Measurements from ENCODE around the gene SURF1. TPM values are rescaled to one million over a fixed set of nuclear protein-coding genes. Genes with fewer than 3 reads are reported as not detected.

Gene SURF1
- total RNA-seq, 1 donor from 2014 or later: 36.2 TPM

DNA sequence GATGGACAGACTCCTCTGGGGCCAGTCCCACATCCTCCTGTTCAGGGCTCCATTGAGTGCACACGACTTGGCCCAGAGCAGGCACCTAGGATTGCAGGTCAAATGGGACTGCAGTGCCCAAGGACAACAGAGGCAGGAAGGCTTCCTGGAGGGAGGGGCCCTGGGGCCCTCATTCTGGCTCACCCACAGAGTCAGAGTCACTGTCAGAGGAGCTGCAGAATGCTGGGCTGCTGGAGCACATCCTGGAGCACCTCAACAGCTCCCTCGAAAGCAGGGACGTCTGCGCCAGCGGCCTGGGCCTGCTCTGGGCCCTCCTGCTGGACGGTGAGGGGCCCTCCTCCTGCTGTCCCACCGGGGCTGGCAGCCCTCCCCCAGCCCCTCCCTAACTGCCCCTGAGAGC lies 46.4 kb upstream of the SURF1 start:
- no peaks in the 10 kb centered on the region for H3K9me3 Mint-ChIP-seq (ENCODE audit: unreplicated experiment)
- H3K4me3 Mint-ChIP-seq (ENCODE audit: unreplicated experiment): no peak overlapping the region
- peaks cover 2% of the 10 kb centered on the region for H3K4me1 Mint-ChIP-seq (ENCODE audit: unreplicated experiment)
- no peak for DNase-seq (ENCODE audit: extremely low spot score, unreplicated experiment)
- peaks cover under 1% of the 10 kb centered on the region for H3K27me3 Mint-ChIP-seq (ENCODE audit: unreplicated experiment)
- TF ChIP-seq, protein P1, sequence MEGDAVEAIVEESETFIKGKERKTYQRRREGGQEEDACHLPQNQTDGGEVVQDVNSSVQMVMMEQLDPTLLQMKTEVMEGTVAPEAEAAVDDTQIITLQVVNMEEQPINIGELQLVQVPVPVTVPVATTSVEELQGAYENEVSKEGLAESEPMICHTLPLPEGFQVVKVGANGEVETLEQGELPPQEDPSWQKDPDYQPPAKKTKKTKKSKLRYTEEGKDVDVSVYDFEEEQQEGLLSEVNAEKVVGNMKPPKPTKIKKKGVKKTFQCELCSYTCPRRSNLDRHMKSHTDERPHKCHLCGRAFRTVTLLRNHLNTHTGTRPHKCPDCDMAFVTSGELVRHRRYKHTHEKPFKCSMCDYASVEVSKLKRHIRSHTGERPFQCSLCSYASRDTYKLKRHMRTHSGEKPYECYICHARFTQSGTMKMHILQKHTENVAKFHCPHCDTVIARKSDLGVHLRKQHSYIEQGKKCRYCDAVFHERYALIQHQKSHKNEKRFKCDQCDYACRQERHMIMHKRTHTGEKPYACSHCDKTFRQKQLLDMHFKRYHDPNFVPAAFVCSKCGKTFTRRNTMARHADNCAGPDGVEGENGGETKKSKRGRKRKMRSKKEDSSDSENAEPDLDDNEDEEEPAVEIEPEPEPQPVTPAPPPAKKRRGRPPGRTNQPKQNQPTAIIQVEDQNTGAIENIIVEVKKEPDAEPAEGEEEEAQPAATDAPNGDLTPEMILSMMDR (IDR thresholded peaks at IDR 0.05): no peak
- peaks cover 21% of the 10 kb centered on the region for H3K36me3 Mint-ChIP-seq (ENCODE audit: unreplicated experiment)
- H3K27ac Mint-ChIP-seq (ENCODE audit: unreplicated experiment): no peak overlapping the region

DNA sequence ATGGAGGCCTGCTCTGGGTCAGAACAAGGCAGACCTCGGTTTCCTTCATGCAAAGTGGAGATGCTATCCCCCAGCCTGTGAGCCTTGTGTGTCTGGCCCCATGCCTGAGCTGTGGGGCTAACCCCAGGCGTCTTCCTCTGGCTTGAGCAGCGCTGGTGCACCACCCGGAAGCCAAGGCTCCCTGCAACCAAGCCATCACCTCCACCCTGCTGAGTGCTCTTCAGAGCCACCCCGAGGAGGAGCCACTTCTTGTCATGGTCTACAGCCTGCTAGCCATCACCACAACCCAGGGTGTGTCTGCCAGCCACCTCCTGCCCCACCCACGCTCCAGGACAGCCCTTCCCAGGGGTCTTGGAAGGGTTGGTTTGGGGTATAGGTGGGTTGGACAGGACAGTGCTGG lies 45.3 kb upstream of the SURF1 start:
- peaks cover 6% of the 10 kb centered on the region for H3K27me3 Mint-ChIP-seq (ENCODE audit: unreplicated experiment)
- H3K4me1 Mint-ChIP-seq (ENCODE audit: unreplicated experiment): peaks cover 2% of the 10 kb centered on the region
- H3K9me3 Mint-ChIP-seq (ENCODE audit: unreplicated experiment): no peaks in the 10 kb centered on the region
- H3K4me3 Mint-ChIP-seq (ENCODE audit: unreplicated experiment): no peak overlapping the region
- no peak for DNase-seq (ENCODE audit: extremely low spot score, unreplicated experiment)
- H3K36me3 Mint-ChIP-seq (ENCODE audit: unreplicated experiment): peaks cover 17% of the 10 kb centered on the region
- TF ChIP-seq, protein P1 (IDR thresholded peaks at IDR 0.05): no peak
- H3K27ac Mint-ChIP-seq (ENCODE audit: unreplicated experiment): no peak overlapping the region

DNA sequence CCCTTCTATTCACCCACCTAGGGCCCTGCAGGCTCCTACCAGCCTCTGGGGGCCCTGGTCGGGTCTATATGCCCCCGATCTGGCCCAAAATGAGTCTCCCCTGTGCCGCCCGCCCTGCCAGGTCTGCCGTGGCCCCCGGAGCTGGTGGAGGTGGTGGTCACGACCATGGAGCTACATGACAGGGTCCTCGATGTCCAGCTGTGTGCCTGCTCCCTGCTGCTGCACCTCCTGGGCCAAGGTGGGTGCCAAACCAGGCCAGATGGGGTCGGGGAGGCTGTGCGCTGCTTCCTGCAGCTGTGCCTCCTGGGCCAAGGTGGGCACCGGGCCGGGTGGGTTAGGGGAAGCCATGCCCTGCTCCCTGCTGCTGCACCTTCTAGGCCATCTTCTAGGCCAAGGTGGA lies 44.0 kb upstream of the SURF1 start:
- H3K27ac Mint-ChIP-seq (ENCODE audit: unreplicated experiment): no peak overlapping the region
- DNase-seq (ENCODE audit: extremely low spot score, unreplicated experiment): no peak
- peaks cover 4% of the 10 kb centered on the region for H3K36me3 Mint-ChIP-seq (ENCODE audit: unreplicated experiment)
- no peak overlapping the region for H3K4me3 Mint-ChIP-seq (ENCODE audit: unreplicated experiment)
- TF ChIP-seq, protein P1 (IDR thresholded peaks at IDR 0.05): no peak
- H3K27me3 Mint-ChIP-seq (ENCODE audit: unreplicated experiment): peaks cover 12% of the 10 kb centered on the region
- H3K9me3 Mint-ChIP-seq (ENCODE audit: unreplicated experiment): no peaks in the 10 kb centered on the region
- peaks cover 2% of the 10 kb centered on the region for H3K4me1 Mint-ChIP-seq (ENCODE audit: unreplicated experiment)

DNA sequence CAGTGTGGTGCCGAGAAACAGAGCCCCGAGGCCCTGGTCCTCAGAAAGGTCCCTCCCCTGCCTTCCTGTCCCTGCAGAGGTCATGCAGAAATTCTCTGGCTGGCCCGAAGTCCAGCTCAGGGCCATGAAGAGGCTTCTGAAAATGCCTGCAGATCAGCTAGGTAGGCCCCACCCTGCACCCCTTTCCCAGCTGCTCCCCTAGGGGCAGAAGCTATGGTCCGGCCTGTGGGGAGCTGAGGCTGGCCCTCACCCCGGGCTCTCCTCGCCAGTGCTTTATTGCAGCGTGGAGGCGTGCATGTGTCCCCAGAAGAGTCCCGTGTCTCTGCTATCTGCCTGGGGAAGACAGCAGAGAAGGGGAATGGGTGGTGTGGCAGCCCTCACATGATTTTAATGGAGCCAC lies 41.6 kb upstream of the SURF1 start:
- Mint-ChIP-seq H3K4me3 (ENCODE audit: unreplicated experiment) (no peak overlapping the region), H3K9me3 (ENCODE audit: unreplicated experiment) (no peaks in the 10 kb centered on the region), H3K27me3 (ENCODE audit: unreplicated experiment) (peaks cover 18% of the 10 kb centered on the region), H3K36me3 (ENCODE audit: unreplicated experiment) (no peaks in the 10 kb centered on the region), H3K4me1 (ENCODE audit: unreplicated experiment) (no peaks in the 10 kb centered on the region), H3K27ac (ENCODE audit: unreplicated experiment) (no peak overlapping the region)
- DNase-seq (ENCODE audit: extremely low spot score, unreplicated experiment): no peak
- TF ChIP-seq, protein P1 (IDR thresholded peaks at IDR 0.05): no peak

DNA sequence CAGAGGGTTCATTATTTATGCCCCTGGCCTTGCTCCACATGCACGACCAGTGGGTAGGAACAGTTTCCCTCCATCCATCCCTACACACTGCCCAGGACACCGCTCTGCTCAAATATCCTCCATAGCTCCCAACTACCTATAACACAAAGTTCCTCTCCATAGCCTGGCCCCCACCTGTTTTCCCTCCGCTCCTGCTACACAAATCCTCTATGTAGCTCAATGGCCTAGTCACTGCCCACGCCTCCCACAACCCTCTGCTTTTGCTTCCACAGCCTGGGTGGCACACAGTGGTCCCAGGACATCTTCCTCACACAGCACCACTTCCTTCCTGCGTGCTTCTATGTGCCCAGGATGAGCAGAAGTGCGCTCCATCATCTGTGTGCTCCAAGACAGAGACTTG lies 41.1 kb upstream of the SURF1 start:
- no peak overlapping the region for H3K4me3 Mint-ChIP-seq (ENCODE audit: unreplicated experiment)
- H3K36me3 Mint-ChIP-seq (ENCODE audit: unreplicated experiment): no peaks in the 10 kb centered on the region
- peaks cover 18% of the 10 kb centered on the region for H3K27me3 Mint-ChIP-seq (ENCODE audit: unreplicated experiment)
- H3K4me1 Mint-ChIP-seq (ENCODE audit: unreplicated experiment): no peaks in the 10 kb centered on the region
- no peak for DNase-seq (ENCODE audit: extremely low spot score, unreplicated experiment)
- H3K9me3 Mint-ChIP-seq (ENCODE audit: unreplicated experiment): no peaks in the 10 kb centered on the region
- no peak overlapping the region for H3K27ac Mint-ChIP-seq (ENCODE audit: unreplicated experiment)
- TF ChIP-seq, protein P1 (IDR thresholded peaks at IDR 0.05): no peak

Measured in osteocyte (in vitro differentiated cells).